ENCODE data around the gene SLC37A3.

Gene SLC37A3

GRCh38 chr7:140348161-140348849, 50.0 kb downstream of the SLC37A3 start:
- no CpG with 5 or more reads among the region's 13 CpGs for WGBS, 2 donors (ENCODE audit: extremely low coverage in 2 of 2, insufficient read length in 2 of 2, insufficient replicate concordance in 1 of 2)
- Histone ChIP-seq H3K4me3 (ENCODE audit: low read length in 2 of 2) (no peak overlapping the region), H3K27ac (replicated peaks; ENCODE audit: low read length) (no peak overlapping the region)

GRCh38 chr7:140347218-140347617, 51.1 kb downstream of the SLC37A3 start:
- Histone ChIP-seq H3K18ac (ENCODE audit: low read length) (no peak overlapping the region), H2BK120ac (ENCODE audit: low read depth, low read length) (no peak overlapping the region), H3K4ac (ENCODE audit: low read length) (no peak overlapping the region), H4K8ac (ENCODE audit: low read depth, low read length) (no peak overlapping the region), H2BK12ac (ENCODE audit: low read length) (no peak overlapping the region), H3K27ac (replicated peaks; ENCODE audit: low read length) (no peak overlapping the region), H3K23ac (ENCODE audit: low read depth, low read length, poor library complexity) (no peak overlapping the region), H3K79me1 (ENCODE audit: low read depth, low read length) (no peaks in the 10 kb centered on the region), H3K14ac (ENCODE audit: low read length) (no peak overlapping the region), H3K27me3 (ENCODE audit: control insufficient read depth in 3 of 3, insufficient read depth in 3 of 3, low read depth in 1 of 3, low read length in 3 of 3) (no peaks in the 10 kb centered on the region), H3K4me2 (ENCODE audit: insufficient read depth, low read length, poor library complexity, severe bottlenecking) (no peak overlapping the region), H2AK5ac (ENCODE audit: low read depth, low read length) (no peak overlapping the region), H2BK15ac (ENCODE audit: low read length) (no peak overlapping the region), H3K9me3 (replicated peaks in 1 of 2; ENCODE audit: control insufficient read depth in 2 of 2, insufficient read depth in 1 of 2, low read depth in 1 of 2, low read length in 2 of 2) (no peaks in the 10 kb centered on the region), H2AFZ (ENCODE audit: low read length) (no peak overlapping the region), H3K9ac (ENCODE audit: low read depth, low read length, poor library complexity) (no peak overlapping the region), H2BK5ac (ENCODE audit: low read length) (no peak overlapping the region), H3K36me3 (replicated peaks in 1 of 2; ENCODE audit: control insufficient read depth in 2 of 2, insufficient read depth in 2 of 2, low read length in 2 of 2) (peaks cover 13 to 80% of the 10 kb centered on the region in 2 donors), H3K4me1 (ENCODE audit: control insufficient read depth in 2 of 2, insufficient read depth in 1 of 2, low read depth in 1 of 2, low read length in 2 of 2) (peaks cover 12 to 15% of the 10 kb centered on the region in 2 donors), H3K4me3 (ENCODE audit: low read length in 2 of 2) (no peak overlapping the region), H4K91ac (ENCODE audit: low read depth, low read length, poor library complexity) (no peak overlapping the region)
- WGBS, 2 donors (ENCODE audit: extremely low coverage in 2 of 2, insufficient read length in 2 of 2, insufficient replicate concordance in 1 of 2): no CpG with 5 or more reads among the region's 5 CpGs
- no peak for DNase-seq (ENCODE audit: low spot score)

More at GRCh38 chr7:140348161-140348849, 50.0 kb downstream of the SLC37A3 start:
- H4K91ac ChIP-seq (ENCODE audit: low read depth, low read length, poor library complexity): no peak overlapping the region
- H2BK120ac ChIP-seq (ENCODE audit: low read depth, low read length): no peak overlapping the region
- H3K9ac ChIP-seq (ENCODE audit: low read depth, low read length, poor library complexity): no peak overlapping the region
- peaks cover 6 to 79% of the 10 kb centered on the region in 2 donors for H3K36me3 ChIP-seq (replicated peaks in 1 of 2; ENCODE audit: control insufficient read depth in 2 of 2, insufficient read depth in 2 of 2, low read length in 2 of 2)
- H2BK5ac ChIP-seq (ENCODE audit: low read length): no peak overlapping the region
- no peaks in the 10 kb centered on the region for H3K27me3 ChIP-seq (ENCODE audit: control insufficient read depth in 3 of 3, insufficient read depth in 3 of 3, low read depth in 1 of 3, low read length in 3 of 3)
- H3K4ac ChIP-seq (ENCODE audit: low read length): no peak overlapping the region
- H3K14ac ChIP-seq (ENCODE audit: low read length): no peak overlapping the region
- DNase-seq (ENCODE audit: low spot score): no peak
- peak overlapping the region; percentile 60 for H2AFZ ChIP-seq (ENCODE audit: low read length)
- H4K8ac ChIP-seq (ENCODE audit: low read depth, low read length): no peak overlapping the region
- no peaks in the 10 kb centered on the region for H3K79me1 ChIP-seq (ENCODE audit: low read depth, low read length)
- peaks cover 12 to 15% of the 10 kb centered on the region in 2 donors for H3K4me1 ChIP-seq (ENCODE audit: control insufficient read depth in 2 of 2, insufficient read depth in 1 of 2, low read depth in 1 of 2, low read length in 2 of 2)
- no peak overlapping the region for H2AK5ac ChIP-seq (ENCODE audit: low read depth, low read length)
- no peak overlapping the region for H2BK12ac ChIP-seq (ENCODE audit: low read length)
- no peak overlapping the region for H3K4me2 ChIP-seq (ENCODE audit: insufficient read depth, low read length, poor library complexity, severe bottlenecking)
- no peak overlapping the region for H2BK15ac ChIP-seq (ENCODE audit: low read length)
- H3K18ac ChIP-seq (ENCODE audit: low read length): no peak overlapping the region
- no peak overlapping the region for H3K23ac ChIP-seq (ENCODE audit: low read depth, low read length, poor library complexity)
- H3K9me3 ChIP-seq (replicated peaks in 1 of 2; ENCODE audit: control insufficient read depth in 2 of 2, insufficient read depth in 1 of 2, low read depth in 1 of 2, low read length in 2 of 2): no peaks in the 10 kb centered on the region

- DNase-seq (ENCODE audit: low spot score): no peak
- Histone ChIP-seq H3K79me1 (ENCODE audit: low read depth, low read length) (peaks cover 2% of the 10 kb centered on the region), H3K27ac (replicated peaks; ENCODE audit: low read length) (no peak overlapping the region), H2BK120ac (ENCODE audit: low read depth, low read length) (no peak overlapping the region), H2AK5ac (ENCODE audit: low read depth, low read length) (no peak overlapping the region), H2BK5ac (ENCODE audit: low read length) (no peak overlapping the region), H4K91ac (ENCODE audit: low read depth, low read length, poor library complexity) (no peak overlapping the region), H3K27me3 (ENCODE audit: control insufficient read depth in 3 of 3, insufficient read depth in 3 of 3, low read depth in 1 of 3, low read length in 3 of 3) (no peaks in the 10 kb centered on the region), H3K9ac (ENCODE audit: low read depth, low read length, poor library complexity) (no peak overlapping the region), H3K9me3 (replicated peaks in 1 of 2; ENCODE audit: control insufficient read depth in 2 of 2, insufficient read depth in 1 of 2, low read depth in 1 of 2, low read length in 2 of 2) (no peaks in the 10 kb centered on the region), H3K4me3 (ENCODE audit: low read length in 2 of 2) (no peak overlapping the region), H3K4me1 (ENCODE audit: control insufficient read depth in 2 of 2, insufficient read depth in 1 of 2, low read depth in 1 of 2, low read length in 2 of 2) (peaks cover 12 to 15% of the 10 kb centered on the region in 2 donors), H2AFZ (ENCODE audit: low read length) (no peak overlapping the region), H3K23ac (ENCODE audit: low read depth, low read length, poor library complexity) (no peak overlapping the region), H3K14ac (ENCODE audit: low read length) (no peak overlapping the region), H4K8ac (ENCODE audit: low read depth, low read length) (no peak overlapping the region), H2BK15ac (ENCODE audit: low read length) (no peak overlapping the region), H2BK12ac (ENCODE audit: low read length) (no peak overlapping the region), H3K36me3 (replicated peaks in 1 of 2; ENCODE audit: control insufficient read depth in 2 of 2, insufficient read depth in 2 of 2, low read length in 2 of 2) (peaks cover 16 to 79% of the 10 kb centered on the region in 2 donors), H3K4me2 (ENCODE audit: insufficient read depth, low read length, poor library complexity, severe bottlenecking) (no peak overlapping the region), H3K4ac (ENCODE audit: low read length) (no peak overlapping the region), H3K18ac (ENCODE audit: low read length) (no peak overlapping the region)
- WGBS, 2 donors (ENCODE audit: extremely low coverage in 2 of 2, insufficient read length in 2 of 2, insufficient replicate concordance in 1 of 2): no CpG with 5 or more reads among the region's 3 CpGs
Observed at GRCh38 chr7:140345426-140345825, 52.9 kb downstream of the SLC37A3 start.

GRCh38 chr7:140342727-140343514, 55.4 kb downstream of the SLC37A3 start:
- H3K14ac ChIP-seq (ENCODE audit: low read length): no peak overlapping the region
- H2BK5ac ChIP-seq (ENCODE audit: low read length): no peak overlapping the region
- no peak for DNase-seq (ENCODE audit: low spot score)
- H3K79me1 ChIP-seq (ENCODE audit: low read depth, low read length): peaks cover 2% of the 10 kb centered on the region
- no peak overlapping the region for H3K27ac ChIP-seq (replicated peaks; ENCODE audit: low read length)
- H3K4me3 ChIP-seq (ENCODE audit: low read length in 2 of 2): no peak overlapping the region
- no peak overlapping the region for H4K8ac ChIP-seq (ENCODE audit: low read depth, low read length)
- no peak overlapping the region for H3K4me2 ChIP-seq (ENCODE audit: insufficient read depth, low read length, poor library complexity, severe bottlenecking)
- no peak overlapping the region for H3K18ac ChIP-seq (ENCODE audit: low read length)
- H3K4ac ChIP-seq (ENCODE audit: low read length): no peak overlapping the region
- H3K9me3 ChIP-seq (replicated peaks in 1 of 2; ENCODE audit: control insufficient read depth in 2 of 2, insufficient read depth in 1 of 2, low read depth in 1 of 2, low read length in 2 of 2): no peaks in the 10 kb centered on the region
- no peak overlapping the region for H3K9ac ChIP-seq (ENCODE audit: low read depth, low read length, poor library complexity)
- no peak overlapping the region for H2AK5ac ChIP-seq (ENCODE audit: low read depth, low read length)
- H4K91ac ChIP-seq (ENCODE audit: low read depth, low read length, poor library complexity): no peak overlapping the region
- no peak overlapping the region for H2BK120ac ChIP-seq (ENCODE audit: low read depth, low read length)
- WGBS, 2 donors (ENCODE audit: extremely low coverage in 2 of 2, insufficient read length in 2 of 2, insufficient replicate concordance in 1 of 2): no CpG with 5 or more reads among the region's 13 CpGs
- H2BK12ac ChIP-seq (ENCODE audit: low read length): no peak overlapping the region
- no peak overlapping the region for H2AFZ ChIP-seq (ENCODE audit: low read length)
- H3K4me1 ChIP-seq (ENCODE audit: control insufficient read depth in 2 of 2, insufficient read depth in 1 of 2, low read depth in 1 of 2, low read length in 2 of 2): peaks cover 0 to under 1% of the 10 kb centered on the region in 2 donors
- no peak overlapping the region for H3K23ac ChIP-seq (ENCODE audit: low read depth, low read length, poor library complexity)
- peaks cover 14 to 75% of the 10 kb centered on the region in 2 donors for H3K36me3 ChIP-seq (replicated peaks in 1 of 2; ENCODE audit: control insufficient read depth in 2 of 2, insufficient read depth in 2 of 2, low read length in 2 of 2)
- no peak overlapping the region for H2BK15ac ChIP-seq (ENCODE audit: low read length)
- no peaks in the 10 kb centered on the region for H3K27me3 ChIP-seq (ENCODE audit: control insufficient read depth in 3 of 3, insufficient read depth in 3 of 3, low read depth in 1 of 3, low read length in 3 of 3)
